8988T (cell line): ENCODE data around the gene OR5T3.
"Not testable (repeated sequence)": the region's sequence is repeated elsewhere in the genome, so short reads cannot be mapped to it uniquely, and the experiment has no call there.

Experiments used
- DNase-seq: peaks from one replicate; pipeline ENCODE4 v3.0.0; 2011

Gene OR5T3

GRCh38 chr11:56251954-56252353 is at the start of gene OR5T3:
TSS of gene OR5T3 (plus strand) at chr11:56252254. CDS start at chr11:56252254, 0 bp downstream.
- no peak for DNase-seq

- DNase-seq, result no peak
These were observed 44.3 kb upstream of the OR5T3 start for GRCh38 chr11:56207790-56208189.

- DNase-seq, result no peak
These were observed 37.5 kb upstream of the OR5T3 start for GRCh38 chr11:56214537-56214936.

GRCh38 chr11:56219735-56220134 is 32.3 kb upstream of the OR5T3 start:
- DNase-seq, result not testable (repeated sequence)

- no peak for DNase-seq
These were observed 17.9 kb upstream of the OR5T3 start, which contains the start of gene OR5T2 for GRCh38 chr11:56234155-56234554. TSS of gene OR5T2 (minus strand) at chr11:56234255. CDS start at chr11:56233062, 1,193 bp downstream.

- DNase-seq, result no peak
These were observed 19.0 kb downstream of the OR5T3 start for GRCh38 chr11:56271092-56271491.

- DNase-seq, result no peak
These were observed 21.8 kb downstream of the OR5T3 start, which contains the start of gene OR5T1 for GRCh38 chr11:56273854-56274253. TSS of gene OR5T1 (plus strand) at chr11:56274154. CDS start at chr11:56275639, 1,485 bp downstream.

GRCh38 chr11:56292154-56292553 is 40.1 kb downstream of the OR5T3 start, which contains the start of gene OR8H1:
TSS of gene OR8H1 (minus strand) at chr11:56292254. CDS start at chr11:56291062, 1,192 bp downstream.
- DNase-seq, result no peak

GRCh38 chr11:56296898-56297297 is 44.8 kb downstream of the OR5T3 start:
- DNase-seq, result no peak
